Measurements from ENCODE around the gene RPP14. TPM values are rescaled to one million over a fixed set of nuclear protein-coding genes. Genes with fewer than 3 reads are reported as not detected.

RPP14 gene
- 11.2 to 16.0 TPM (median 14.2 TPM) in 3 replicates for total RNA-seq
- long read RNA-seq, full-length matches to known transcripts = 22 of 30 reads
- long read RNA-seq, partial matches to known transcripts = 1 of 30 reads
- long read RNA-seq, other reads (novel, unspliced or antisense) = 7 of 30 reads

- Mint-ChIP-seq H3K4me3 (ENCODE audit: unreplicated experiment) (peak within 1 kb of the TSS; percentile 84), H3K27ac (ENCODE audit: unreplicated experiment) (peak within 1 kb of the TSS; percentile 100), H3K27me3 (ENCODE audit: low read depth) (peaks cover 8% of the 10 kb centered on the region), H3K4me1 (ENCODE audit: low read depth) (peaks cover 28% of the 10 kb centered on the region), H3K9me3 (ENCODE audit: low read depth) (no peaks in the 10 kb centered on the region), H3K36me3 (ENCODE audit: low read depth) (peaks cover 4% of the 10 kb centered on the region)
- peak; percentile 99 for DNase-seq (ENCODE audit: low spot score)
- TF ChIP-seq CTCF (IDR thresholded peaks at IDR 0.05) = peak; percentile 98
Measured at GRCh38 chr3:58305882-58306711, at the start of gene RPP14, which contains the start of gene HTD2. RPP14 (plus strand) TSS chr3:58306245; CDS start chr3:58310330, 4,085 bp downstream. HTD2 (plus strand) TSS chr3:58306520; CDS start chr3:58317614, 11,094 bp downstream.

GRCh38 chr3:58256511-58256910, 49.5 kb upstream of the RPP14 start:
- Mint-ChIP-seq H3K4me1 (ENCODE audit: low read depth) (no peaks in the 10 kb centered on the region), H3K9me3 (ENCODE audit: low read depth) (no peaks in the 10 kb centered on the region), H3K36me3 (ENCODE audit: low read depth) (peaks cover 10% of the 10 kb centered on the region), H3K27me3 (ENCODE audit: low read depth) (no peaks in the 10 kb centered on the region), H3K27ac (ENCODE audit: unreplicated experiment) (no peak overlapping the region), H3K4me3 (ENCODE audit: unreplicated experiment) (no peak overlapping the region)
- no peak for TF ChIP-seq CTCF (IDR thresholded peaks at IDR 0.05)
- DNase-seq (ENCODE audit: low spot score) = no peak

GRCh38 chr3:58258392-58259055, 47.5 kb upstream of the RPP14 start:
- no peak for DNase-seq (ENCODE audit: low spot score)
- Mint-ChIP-seq H3K4me1 (ENCODE audit: low read depth) (no peaks in the 10 kb centered on the region), H3K4me3 (ENCODE audit: unreplicated experiment) (no peak overlapping the region), H3K9me3 (ENCODE audit: low read depth) (no peaks in the 10 kb centered on the region), H3K27ac (ENCODE audit: unreplicated experiment) (no peak overlapping the region), H3K36me3 (ENCODE audit: low read depth) (peaks cover 12% of the 10 kb centered on the region), H3K27me3 (ENCODE audit: low read depth) (no peaks in the 10 kb centered on the region)
- no peak for TF ChIP-seq CTCF (IDR thresholded peaks at IDR 0.05)

GRCh38 chr3:58260261-58260731, 45.7 kb upstream of the RPP14 start:
- DNase-seq (ENCODE audit: low spot score) = no peak
- H3K27ac Mint-ChIP-seq (ENCODE audit: unreplicated experiment) = no peak overlapping the region

More at GRCh38 chr3:58260261-58260731, 45.7 kb upstream of the RPP14 start:
- TF ChIP-seq CTCF (IDR thresholded peaks at IDR 0.05) = no peak
- H3K36me3 Mint-ChIP-seq (ENCODE audit: low read depth) = peaks cover 12% of the 10 kb centered on the region
- H3K4me1 Mint-ChIP-seq (ENCODE audit: low read depth) = no peaks in the 10 kb centered on the region
- no peaks in the 10 kb centered on the region for H3K9me3 Mint-ChIP-seq (ENCODE audit: low read depth)
- H3K27me3 Mint-ChIP-seq (ENCODE audit: low read depth) = no peaks in the 10 kb centered on the region
- no peak overlapping the region for H3K4me3 Mint-ChIP-seq (ENCODE audit: unreplicated experiment)

All from chondrocyte (in vitro differentiated cells).